GM18867 (cell line): ENCODE measurements around the gene PHACTR3.

Experiments used
- ATAC-seq: cut with Tn5 transposase; IDR thresholded peaks from one replicate; pipeline ENCODE4 v1.9.1; 2021; ENCODE audit warnings: mild to moderate bottlenecking, moderate library complexity; ENCODE audit not compliant: unreplicated experiment

The PHACTR3 gene

GRCh38 chr20:59823030-59823423, 218.7 kb downstream of the PHACTR3 start:
- no peak for ATAC-seq

GRCh38 chr20:59823491-59824259, 219.3 kb downstream of the PHACTR3 start:
- no peak for ATAC-seq

GRCh38 chr20:59824711-59825562, 220.6 kb downstream of the PHACTR3 start:
- no peak for ATAC-seq

GRCh38 chr20:59825563-59825920, 221.2 kb downstream of the PHACTR3 start:
- no peak for ATAC-seq

- ATAC-seq = no peak
Observed at GRCh38 chr20:59825944-59826759, 221.8 kb downstream of the PHACTR3 start.

- no peak for ATAC-seq
Observed at GRCh38 chr20:59827138-59828056, 223.1 kb downstream of the PHACTR3 start.

- no peak for ATAC-seq
Observed at GRCh38 chr20:59828125-59829053, 224.0 kb downstream of the PHACTR3 start.

- ATAC-seq = no peak
Observed at GRCh38 chr20:59829054-59829785, 224.9 kb downstream of the PHACTR3 start.

- no peak for ATAC-seq
Observed at GRCh38 chr20:59829786-59830664, 225.7 kb downstream of the PHACTR3 start.

- ATAC-seq = no peak
Observed at GRCh38 chr20:59830665-59831023, 226.3 kb downstream of the PHACTR3 start.

- ATAC-seq = no peak
Observed at GRCh38 chr20:59831024-59831915, 226.9 kb downstream of the PHACTR3 start.

GRCh38 chr20:59831916-59832270, 227.6 kb downstream of the PHACTR3 start:
- ATAC-seq = no peak

GRCh38 chr20:59832406-59833363, 228.3 kb downstream of the PHACTR3 start:
- no peak for ATAC-seq

- no peak for ATAC-seq
Observed at GRCh38 chr20:59835057-59835447, 230.7 kb downstream of the PHACTR3 start.
